Fibroblast of mammary gland (primary cell): Measurements from ENCODE around the gene COPE.

ENCODE experiments used
- DNase-seq: peaks from one replicate; pipeline ENCODE4 v3.0.0-alpha.2; 2010; ENCODE audit warnings: low read depth
- H3K4me3 ChIP-seq: 2 replicates; pipeline ENCODE4 v1.5.1; 2011; ENCODE audit warnings: low read depth, mild to moderate bottlenecking, low read length, moderate library complexity; ENCODE audit not compliant: control insufficient read depth
- CTCF ChIP-seq: conservative IDR thresholded peaks from 2 replicates; pipeline ENCODE4 v1.5.1; 2011; ENCODE audit warnings: low read depth, low read length, inconsistent platforms; ENCODE audit not compliant: control insufficient read depth, insufficient read depth

COPE gene

GRCh38 chr19:18865973-18866799 lies 53.0 kb downstream of the COPE start:
- H3K4me3 ChIP-seq = no peak overlapping the region
- peak; percentile 60 for TF ChIP-seq CTCF
- peak; percentile 55 for DNase-seq

- H3K4me3 ChIP-seq = no peak overlapping the region
- no peak for TF ChIP-seq CTCF
- no peak for DNase-seq
Measured at GRCh38 chr19:18865106-18865972, 53.8 kb downstream of the COPE start.

- DNase-seq = no peak
- no peak overlapping the region for H3K4me3 ChIP-seq
- no peak for TF ChIP-seq CTCF
Measured at GRCh38 chr19:18863843-18864362, 55.3 kb downstream of the COPE start.

- no peak overlapping the region for H3K4me3 ChIP-seq
- TF ChIP-seq CTCF = no peak
- no peak for DNase-seq
Measured at GRCh38 chr19:18862976-18863842, 56.0 kb downstream of the COPE start.

- DNase-seq = no peak
- no peak for TF ChIP-seq CTCF
- no peak overlapping the region for H3K4me3 ChIP-seq
Measured at GRCh38 chr19:18861917-18862316, 57.3 kb downstream of the COPE start.

GRCh38 chr19:18861235-18861634 lies 58.0 kb downstream of the COPE start:
- no peak for TF ChIP-seq CTCF
- DNase-seq = no peak
- no peak overlapping the region for H3K4me3 ChIP-seq
